ENCODE data around the gene PAIP1.
"Not testable (repeated sequence)": the region's sequence is repeated elsewhere in the genome, so short reads cannot be mapped to it uniquely, and the experiment has no call there.

The PAIP1 gene

DNA sequence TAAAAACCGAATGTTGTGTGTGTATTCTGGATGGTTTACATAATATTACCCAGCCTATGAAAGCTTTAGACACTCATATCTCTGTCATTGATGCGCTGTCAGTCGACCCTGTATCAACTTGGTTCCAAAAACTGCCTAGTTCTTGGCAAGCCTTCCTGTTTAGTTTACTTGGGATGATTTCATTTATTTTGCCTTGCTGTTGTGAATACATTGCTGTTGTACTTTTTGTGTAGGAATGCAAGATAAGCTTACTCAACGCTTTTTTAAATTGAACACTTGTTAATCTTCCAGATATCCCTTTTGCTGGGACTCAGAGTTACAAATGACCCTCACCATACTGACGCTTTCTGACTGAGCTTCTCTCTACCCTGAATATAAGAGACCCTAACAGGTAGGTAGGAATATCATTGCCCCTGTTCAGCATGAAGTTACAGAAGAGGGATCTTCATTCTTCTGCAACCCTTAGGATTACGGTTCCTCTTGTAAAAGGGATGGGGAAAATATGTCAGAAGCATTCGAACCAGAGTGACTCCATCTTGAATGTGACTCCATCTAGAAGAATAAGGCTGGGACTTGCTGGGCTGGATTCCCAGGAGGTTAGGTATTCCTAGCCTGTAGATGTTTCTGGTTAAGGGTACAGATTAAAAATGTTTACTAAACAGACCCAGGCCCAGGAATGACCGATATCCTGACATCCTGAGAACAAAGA is 13.7 kb upstream of the PAIP1 start:
- no peak for DNase-seq (ENCODE audit: low read depth in 2 of 2)

GRCh38 chr5:43569236-43569746 is 12.4 kb upstream of the PAIP1 start:
- DNase-seq (ENCODE audit: low read depth in 2 of 2), result no peak

DNA sequence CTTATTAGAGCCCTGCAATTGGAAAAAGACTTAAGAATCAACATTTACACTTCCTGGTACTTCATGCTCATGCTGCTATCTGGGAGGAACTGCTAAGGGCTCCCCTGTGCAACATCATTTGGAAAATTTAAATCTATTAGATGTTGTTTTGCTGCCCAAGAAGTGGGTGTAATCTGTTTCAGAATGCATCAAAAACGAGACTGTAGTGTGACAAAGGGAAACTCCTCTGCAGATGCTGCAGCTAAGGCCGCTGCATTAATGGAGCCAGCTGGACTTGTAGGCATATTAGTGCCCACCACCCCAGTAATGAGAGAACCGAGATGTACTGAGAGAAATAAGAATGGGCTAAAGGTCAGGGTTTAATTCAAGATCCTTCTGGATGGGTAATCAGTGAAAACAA is 11.1 kb upstream of the PAIP1 start:
- DNase-seq (ENCODE audit: low read depth in 2 of 2), result no peak

DNA sequence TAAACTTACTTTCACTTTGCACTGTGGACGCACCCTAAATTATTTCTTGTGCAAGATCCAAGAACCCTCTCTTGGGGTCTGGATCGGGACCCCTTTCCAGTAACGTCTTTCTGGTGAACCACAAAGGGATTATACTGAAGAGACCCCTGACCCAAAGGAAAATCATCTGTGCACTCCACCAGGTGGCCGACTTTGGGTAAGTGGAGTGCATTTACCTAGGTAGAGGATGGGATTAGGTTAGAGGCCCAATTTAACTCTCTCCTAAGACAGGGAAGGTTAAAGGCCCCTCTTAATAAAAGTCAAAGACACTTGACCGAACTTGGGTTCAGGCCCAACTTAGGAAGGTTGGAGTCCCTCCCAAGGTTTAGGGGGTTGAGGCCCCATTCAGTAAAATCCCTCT is 8.2 kb upstream of the PAIP1 start:
- no peak for DNase-seq (ENCODE audit: low read depth in 2 of 2)

DNA sequence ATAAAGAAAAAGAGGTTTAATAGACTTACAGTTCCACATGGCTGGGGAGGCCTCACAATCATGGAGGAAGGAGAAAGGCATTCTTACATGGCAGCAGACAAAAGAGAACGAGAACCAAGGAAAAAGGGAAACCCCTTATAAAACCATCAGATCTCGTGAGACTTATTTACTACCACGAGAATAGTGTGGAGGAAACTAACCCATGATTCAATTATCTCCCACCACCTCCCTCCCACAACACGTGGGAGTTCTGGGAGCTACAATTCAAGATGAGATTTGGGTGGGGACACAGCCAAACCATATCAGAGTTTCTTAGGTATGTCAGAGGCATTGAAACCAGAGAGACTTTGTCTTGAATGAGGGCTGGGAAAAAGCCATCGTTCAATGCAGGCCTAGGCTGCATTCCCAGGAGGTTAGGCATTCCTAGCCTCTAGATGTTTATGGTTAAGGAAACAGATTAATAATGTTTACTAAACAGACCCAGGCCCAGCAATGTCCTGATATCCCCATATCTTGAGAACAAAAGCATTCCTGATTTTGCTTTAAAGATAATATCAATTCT is 7.5 kb upstream of the PAIP1 start:
- no peak for DNase-seq (ENCODE audit: low read depth in 2 of 2)

DNA sequence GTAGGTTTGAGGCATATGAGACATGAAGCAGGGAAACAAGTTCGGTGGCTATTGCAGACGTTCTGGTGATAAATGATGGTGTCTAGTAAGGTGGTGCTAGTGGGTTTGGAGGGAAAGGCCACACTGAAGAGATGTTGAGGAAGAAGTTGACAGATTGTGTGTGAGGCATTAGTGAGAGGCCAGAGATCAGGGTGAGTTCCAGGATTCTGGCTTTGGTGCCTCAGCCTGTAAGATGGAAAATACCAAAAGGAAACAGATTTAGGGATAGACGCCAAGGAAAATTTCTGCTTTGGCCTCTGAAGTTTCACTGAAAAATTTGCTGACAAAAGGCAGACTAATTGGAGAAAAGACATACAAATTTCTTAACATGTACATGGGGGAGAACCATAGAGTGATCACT is 6.4 kb upstream of the PAIP1 start:
- no peak for DNase-seq (ENCODE audit: low read depth in 2 of 2)

DNA sequence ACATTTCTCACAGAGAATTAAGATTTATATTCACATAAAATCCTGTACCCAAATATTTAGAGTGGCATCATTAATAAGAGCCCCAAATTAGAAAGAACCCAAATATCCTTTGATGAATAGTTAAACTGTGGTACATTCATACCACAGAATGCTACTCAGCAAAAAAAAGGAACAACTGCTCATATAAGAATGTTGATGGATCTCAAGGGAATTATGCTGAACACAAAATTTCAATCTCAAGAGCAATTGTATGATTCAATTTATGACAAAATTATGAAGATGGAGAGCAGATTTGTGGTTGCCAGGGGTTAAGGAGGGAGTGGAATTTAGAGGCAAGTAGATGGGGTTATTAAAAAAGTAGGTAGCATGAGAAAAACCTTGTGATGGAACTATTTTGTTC is 4.5 kb upstream of the PAIP1 start:
- no peak for DNase-seq (ENCODE audit: low read depth in 2 of 2)

DNA sequence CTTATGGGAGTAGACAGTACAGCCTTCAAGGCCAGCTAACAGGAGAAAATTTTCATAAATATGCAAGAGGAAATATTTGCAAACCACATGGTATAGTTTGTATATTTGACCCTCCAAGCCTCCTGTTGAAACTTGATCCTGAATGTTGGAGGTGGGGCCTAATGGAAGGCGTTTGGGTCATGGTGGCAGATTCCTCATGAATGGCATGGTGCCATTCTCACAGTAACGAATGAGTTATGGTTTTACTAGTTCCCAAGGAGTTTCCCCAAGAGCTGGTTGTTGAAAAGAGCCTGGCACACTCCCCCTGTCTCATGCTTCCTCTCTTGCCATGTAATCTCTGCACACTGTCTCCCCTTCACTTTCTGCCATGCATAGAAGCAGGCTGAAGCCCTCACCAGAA is 3.3 kb upstream of the PAIP1 start:
- DNase-seq (ENCODE audit: low read depth in 2 of 2), result no peak

- not testable (repeated sequence) for DNase-seq (ENCODE audit: low read depth in 2 of 2)
Measured at GRCh38 chr5:43556607-43556856, 345 bp downstream of the PAIP1 start.

- DNase-seq (ENCODE audit: low read depth in 2 of 2), result peak; percentile 15 to 49
Measured at GRCh38 chr5:43555895-43556606, 826 bp downstream of the PAIP1 start.

DNA sequence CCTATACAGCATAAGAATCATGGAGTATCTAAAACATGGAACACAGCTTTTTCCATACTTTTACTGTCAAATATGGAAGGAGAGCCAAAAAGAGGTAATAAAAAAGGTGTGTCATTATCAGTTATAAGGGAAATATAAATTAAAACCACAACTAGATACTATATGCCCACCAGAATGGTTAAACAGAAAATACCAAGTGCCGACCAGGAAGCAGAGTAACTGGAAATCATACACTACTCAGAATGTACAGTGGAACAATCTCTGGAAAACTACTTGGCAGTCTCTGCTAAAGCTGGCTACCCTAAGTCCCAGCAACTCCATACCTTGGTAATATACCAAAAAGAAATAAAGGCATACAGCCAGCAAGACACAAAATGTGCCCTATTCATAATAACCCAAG is 2.4 kb downstream of the PAIP1 start:
- no peak for DNase-seq (ENCODE audit: low read depth in 2 of 2)

GRCh38 chr5:43553381-43553780 is 3.5 kb downstream of the PAIP1 start:
- no peak for DNase-seq (ENCODE audit: low read depth in 2 of 2)

GRCh38 chr5:43551731-43552130 is 5.1 kb downstream of the PAIP1 start:
- no peak for DNase-seq (ENCODE audit: low read depth in 2 of 2)

DNA sequence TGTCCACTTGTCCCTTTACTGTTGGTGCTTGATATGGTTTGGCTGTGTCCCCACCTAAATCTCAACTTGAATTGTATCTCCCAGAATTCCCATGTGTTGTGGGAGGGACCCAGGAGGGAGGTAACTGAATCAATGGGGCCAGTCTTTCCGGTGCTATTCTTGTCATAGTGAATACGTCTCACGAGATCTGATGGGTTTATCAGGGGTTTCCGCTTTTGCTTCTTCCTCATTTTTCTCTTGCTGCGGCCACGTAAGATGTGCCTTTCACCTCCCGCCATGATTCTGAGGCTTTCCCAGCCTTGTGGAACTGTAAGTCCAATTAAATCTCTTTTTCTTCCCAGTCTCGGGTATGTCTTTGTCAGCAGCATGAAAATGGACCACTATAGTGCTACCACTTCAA is 7.6 kb downstream of the PAIP1 start:
- DNase-seq (ENCODE audit: low read depth in 2 of 2), result not testable (repeated sequence)

GRCh38 chr5:43548358-43548757 is 8.5 kb downstream of the PAIP1 start:
- DNase-seq (ENCODE audit: low read depth in 2 of 2), result no peak

DNA sequence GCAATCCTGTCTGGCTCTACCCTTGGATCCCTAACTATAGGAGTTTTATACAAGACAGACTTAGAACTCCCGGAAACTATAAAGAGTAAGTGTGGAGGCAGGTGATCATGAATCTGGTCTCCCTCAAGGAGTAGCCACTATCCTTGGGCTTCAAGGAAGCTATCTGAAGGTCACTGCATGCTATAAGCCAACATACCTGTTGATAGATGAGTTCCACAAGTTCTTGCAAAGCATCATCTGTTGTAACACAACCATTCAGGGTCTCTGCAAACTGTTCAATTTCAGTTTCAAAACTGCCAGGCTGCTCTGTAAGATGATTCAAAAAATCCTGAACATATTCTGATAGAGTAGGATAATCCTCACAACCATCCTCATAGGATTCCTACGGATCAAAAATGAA is 9.3 kb downstream of the PAIP1 start:
- no peak for DNase-seq (ENCODE audit: low read depth in 2 of 2)

- DNase-seq (ENCODE audit: low read depth in 2 of 2), result no peak
Measured at GRCh38 chr5:43543434-43543833, 13.4 kb downstream of the PAIP1 start.

GRCh38 chr5:43540746-43541145 is 16.1 kb downstream of the PAIP1 start:
- no peak for DNase-seq (ENCODE audit: low read depth in 2 of 2)

- DNase-seq (ENCODE audit: low read depth in 2 of 2), result no peak
Measured at GRCh38 chr5:43536972-43537371, 19.9 kb downstream of the PAIP1 start.

- DNase-seq (ENCODE audit: low read depth in 2 of 2), result no peak
Measured at GRCh38 chr5:43533646-43534045, 23.2 kb downstream of the PAIP1 start.

DNA sequence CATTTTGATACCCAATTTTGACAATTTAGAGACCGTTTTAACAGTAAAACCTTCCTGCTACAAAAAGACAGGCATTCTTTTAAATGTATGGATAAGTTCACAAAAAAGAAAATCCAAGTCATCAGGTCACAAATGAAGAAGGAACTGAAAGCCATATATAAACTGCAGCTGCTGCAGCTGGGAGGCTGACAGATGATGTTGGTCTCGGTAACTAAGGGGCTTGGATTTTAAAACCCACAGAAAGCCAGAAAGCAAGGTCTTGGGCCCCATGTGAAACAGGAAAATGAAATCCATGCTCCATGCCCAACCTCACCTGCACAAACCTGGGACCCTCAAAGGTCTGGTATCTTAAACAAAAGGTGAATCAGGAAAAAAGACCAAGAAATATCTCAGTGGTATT is 26.2 kb downstream of the PAIP1 start:
- DNase-seq (ENCODE audit: low read depth in 2 of 2), result no peak

DNA sequence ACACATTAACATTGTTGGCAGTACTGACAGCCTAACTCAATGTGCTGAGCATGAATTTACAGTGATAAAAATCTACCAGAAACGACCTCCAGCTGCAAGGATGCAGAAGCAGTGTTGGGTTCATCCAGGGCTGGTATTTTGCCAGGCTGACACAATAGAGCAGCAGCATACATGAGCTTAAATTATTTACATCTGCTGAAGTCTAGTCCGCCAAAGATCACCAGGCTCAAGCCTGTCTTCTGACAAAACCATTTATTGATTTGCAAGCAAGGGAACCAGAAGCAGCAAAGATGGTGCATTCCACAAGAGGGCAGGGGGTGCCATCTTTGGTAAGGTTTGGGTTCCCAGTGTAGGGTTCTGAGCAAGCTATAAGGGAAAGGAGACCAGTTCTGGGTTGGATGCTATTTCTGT is 33.2 kb downstream of the PAIP1 start:
- DNase-seq (ENCODE audit: low read depth in 2 of 2), result no peak

DNA sequence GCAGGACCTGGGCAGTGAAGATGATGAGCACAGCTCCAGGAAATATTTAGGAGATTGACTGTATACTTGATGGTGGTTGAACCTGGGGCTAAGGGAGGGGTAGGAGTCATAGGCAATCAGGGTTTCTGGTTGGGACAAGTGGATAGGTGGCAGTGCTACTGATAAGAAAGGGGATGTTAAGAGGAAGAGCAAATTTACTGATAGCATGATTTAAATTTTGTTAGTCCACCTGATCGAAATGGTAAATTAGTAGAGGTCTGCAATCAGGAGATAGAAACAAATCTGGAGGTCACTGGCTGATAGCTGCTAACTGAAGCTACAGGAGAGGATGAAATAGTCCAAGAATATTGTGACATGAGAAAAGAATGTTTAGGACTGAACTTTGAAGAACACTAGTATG is 36.3 kb downstream of the PAIP1 start:
- DNase-seq (ENCODE audit: low read depth in 2 of 2), result no peak

Measured in stimulated activated CD8-positive, alpha-beta memory T cell treated with anti-CD3 and anti-CD28 coated beads, Interleukin-7, amount 100 ng/mL, for 4 hours (primary cell).